ENCODE results near the gene PICK1.

DNA sequence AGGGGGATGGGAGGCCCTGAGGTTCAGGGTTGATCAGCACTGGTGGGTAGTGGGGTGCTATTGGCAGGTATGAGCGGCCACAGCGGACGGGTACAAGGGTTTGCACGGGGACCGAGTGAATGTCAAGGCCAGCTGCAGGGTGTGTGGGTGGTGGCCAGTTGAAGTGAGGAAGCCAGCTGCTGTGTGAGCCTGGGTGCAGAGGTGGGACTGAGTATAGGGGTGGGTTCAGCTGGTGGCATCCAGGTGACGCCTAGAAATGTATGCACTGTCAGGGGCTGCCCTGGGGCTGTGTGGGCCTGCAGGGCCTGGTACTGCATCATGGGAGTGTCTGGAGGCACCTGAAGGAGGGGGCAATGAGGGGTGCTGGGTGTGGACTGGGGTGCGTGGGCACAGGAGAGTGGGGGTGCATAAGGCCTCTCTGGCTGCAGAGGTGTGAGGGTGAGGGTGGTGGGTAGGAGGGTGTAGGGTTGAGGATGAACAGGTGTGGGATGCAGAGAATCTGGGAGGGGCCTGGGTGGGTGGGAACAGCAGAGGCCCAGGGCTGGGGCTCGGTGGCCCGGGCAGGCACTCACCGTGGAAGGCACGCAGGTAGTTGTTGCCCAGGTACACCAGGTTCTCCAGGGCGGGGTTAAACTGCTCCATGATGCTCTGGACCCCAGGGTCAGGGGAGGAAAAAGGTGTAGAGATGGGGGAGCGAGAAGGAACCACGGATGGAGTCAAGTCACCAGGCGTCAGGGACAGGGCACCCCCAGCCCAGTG lies 51.5 kb downstream of the PICK1 start:
- TF ChIP-seq, protein P1, sequence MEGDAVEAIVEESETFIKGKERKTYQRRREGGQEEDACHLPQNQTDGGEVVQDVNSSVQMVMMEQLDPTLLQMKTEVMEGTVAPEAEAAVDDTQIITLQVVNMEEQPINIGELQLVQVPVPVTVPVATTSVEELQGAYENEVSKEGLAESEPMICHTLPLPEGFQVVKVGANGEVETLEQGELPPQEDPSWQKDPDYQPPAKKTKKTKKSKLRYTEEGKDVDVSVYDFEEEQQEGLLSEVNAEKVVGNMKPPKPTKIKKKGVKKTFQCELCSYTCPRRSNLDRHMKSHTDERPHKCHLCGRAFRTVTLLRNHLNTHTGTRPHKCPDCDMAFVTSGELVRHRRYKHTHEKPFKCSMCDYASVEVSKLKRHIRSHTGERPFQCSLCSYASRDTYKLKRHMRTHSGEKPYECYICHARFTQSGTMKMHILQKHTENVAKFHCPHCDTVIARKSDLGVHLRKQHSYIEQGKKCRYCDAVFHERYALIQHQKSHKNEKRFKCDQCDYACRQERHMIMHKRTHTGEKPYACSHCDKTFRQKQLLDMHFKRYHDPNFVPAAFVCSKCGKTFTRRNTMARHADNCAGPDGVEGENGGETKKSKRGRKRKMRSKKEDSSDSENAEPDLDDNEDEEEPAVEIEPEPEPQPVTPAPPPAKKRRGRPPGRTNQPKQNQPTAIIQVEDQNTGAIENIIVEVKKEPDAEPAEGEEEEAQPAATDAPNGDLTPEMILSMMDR (optimal IDR thresholded peaks at IDR 0.05 in 1 of 3, IDR thresholded peaks at IDR 0.05 in 1 of 3, conservative IDR thresholded peaks at IDR 0.05 in 1 of 3; ENCODE audit: extremely low read depth in 1 of 3, insufficient read depth in 2 of 3, low read length in 3 of 3), result no peak
- no peak for TF ChIP-seq EZH2 (IDR thresholded peaks at IDR 0.05; ENCODE audit: low read length)

Data from keratinocyte (primary cell).